Transverse colon (tissue), 4 donors: Measurements from ENCODE around the gene GRIA2.
"Not testable (repeated sequence)": the region's sequence is repeated elsewhere in the genome, so short reads cannot be mapped to it uniquely, and the experiment has no call there.

Source experiments
- EP300 ChIP-seq: sonication (generic); formaldehyde crosslinking; IDR thresholded peaks from one replicate; pipeline ENCODE4 v1.6.1; 2017; ENCODE audit warnings: antibody characterized with exemption, low read depth
- POLR2A ChIP-seq: fragments of 450-650 bp; IDR thresholded peaks from one replicate; pipeline ENCODE4 v1.6.1; 2016; ENCODE audit warnings: antibody characterized with exemption, mild to moderate bottlenecking, moderate library complexity
- POLR2AphosphoS5 ChIP-seq, 3 donors: sonication (generic); formaldehyde crosslinking; IDR thresholded peaks; one replicate each; pipeline ENCODE4 v1.6.1; 2016; ENCODE audit warnings: antibody characterized with exemption in 3 of 3
- TF ChIP-seq, protein P1 (sequence below), 5 experiments: fragments of 200-600 bp in 3 of 5; fragments of 450-650 bp in 2 of 5; sonication (generic) in 3 of 5; IDR thresholded peaks; 1 replicate in 2 of 5; 2 replicates in 3 of 5; pipeline ENCODE4 v1.5.1; 2016 to 2017; ENCODE audit warnings: antibody characterized with exemption in 5 of 5, inconsistent platforms in 3 of 5, mild to moderate bottlenecking in 2 of 5, moderate library complexity in 1 of 5

DNA sequence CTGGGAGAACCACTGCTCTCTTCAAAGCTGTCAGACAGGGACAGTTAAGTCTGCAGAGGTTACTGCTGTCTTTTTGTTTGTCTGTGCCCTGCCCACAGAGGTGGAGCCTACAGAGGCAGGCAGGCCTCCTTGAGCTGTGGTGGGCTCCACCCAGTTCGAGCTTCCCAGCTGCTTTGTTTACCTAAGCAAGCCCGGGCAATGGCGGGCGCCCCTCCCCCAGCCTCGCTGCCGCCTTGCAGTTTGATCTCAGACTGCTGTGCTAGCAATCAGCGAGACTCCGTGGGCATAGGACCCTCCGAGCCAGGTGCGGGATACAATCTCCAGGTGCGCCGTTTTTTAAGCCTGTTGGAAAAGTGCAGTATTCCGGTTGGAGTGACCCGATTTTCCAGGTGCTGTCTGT, 40.3 kb upstream of the GRIA2 start:
- TF ChIP-seq, protein P1, sequence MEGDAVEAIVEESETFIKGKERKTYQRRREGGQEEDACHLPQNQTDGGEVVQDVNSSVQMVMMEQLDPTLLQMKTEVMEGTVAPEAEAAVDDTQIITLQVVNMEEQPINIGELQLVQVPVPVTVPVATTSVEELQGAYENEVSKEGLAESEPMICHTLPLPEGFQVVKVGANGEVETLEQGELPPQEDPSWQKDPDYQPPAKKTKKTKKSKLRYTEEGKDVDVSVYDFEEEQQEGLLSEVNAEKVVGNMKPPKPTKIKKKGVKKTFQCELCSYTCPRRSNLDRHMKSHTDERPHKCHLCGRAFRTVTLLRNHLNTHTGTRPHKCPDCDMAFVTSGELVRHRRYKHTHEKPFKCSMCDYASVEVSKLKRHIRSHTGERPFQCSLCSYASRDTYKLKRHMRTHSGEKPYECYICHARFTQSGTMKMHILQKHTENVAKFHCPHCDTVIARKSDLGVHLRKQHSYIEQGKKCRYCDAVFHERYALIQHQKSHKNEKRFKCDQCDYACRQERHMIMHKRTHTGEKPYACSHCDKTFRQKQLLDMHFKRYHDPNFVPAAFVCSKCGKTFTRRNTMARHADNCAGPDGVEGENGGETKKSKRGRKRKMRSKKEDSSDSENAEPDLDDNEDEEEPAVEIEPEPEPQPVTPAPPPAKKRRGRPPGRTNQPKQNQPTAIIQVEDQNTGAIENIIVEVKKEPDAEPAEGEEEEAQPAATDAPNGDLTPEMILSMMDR (IDR thresholded peaks at IDR 0.05): not testable (repeated sequence)
- not testable (repeated sequence) for TF ChIP-seq POLR2A; EP300; POLR2AphosphoS5 (IDR thresholded peaks at IDR 0.05)
